ENCODE results near the gene AFG1L.

DNA sequence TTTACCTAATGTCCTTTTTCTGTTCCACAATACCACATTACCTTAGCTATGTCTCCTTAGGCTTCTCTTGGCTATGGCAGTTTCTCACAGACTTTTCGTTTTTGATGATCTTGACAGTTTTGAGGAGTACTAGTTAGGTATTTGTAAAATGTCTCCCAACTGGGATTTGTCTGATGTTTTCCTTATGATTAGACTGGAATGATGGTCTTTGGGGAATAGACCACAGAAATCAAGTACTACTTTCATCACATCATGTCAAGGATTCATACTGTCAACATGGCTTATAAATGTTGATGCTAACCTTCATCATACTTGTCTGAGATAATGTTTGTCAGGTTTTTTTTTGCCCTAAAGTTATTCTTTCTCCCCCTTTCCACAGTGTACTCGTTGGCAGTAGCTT lies 187.7 kb downstream of the AFG1L start:
- TF ChIP-seq, protein P1, sequence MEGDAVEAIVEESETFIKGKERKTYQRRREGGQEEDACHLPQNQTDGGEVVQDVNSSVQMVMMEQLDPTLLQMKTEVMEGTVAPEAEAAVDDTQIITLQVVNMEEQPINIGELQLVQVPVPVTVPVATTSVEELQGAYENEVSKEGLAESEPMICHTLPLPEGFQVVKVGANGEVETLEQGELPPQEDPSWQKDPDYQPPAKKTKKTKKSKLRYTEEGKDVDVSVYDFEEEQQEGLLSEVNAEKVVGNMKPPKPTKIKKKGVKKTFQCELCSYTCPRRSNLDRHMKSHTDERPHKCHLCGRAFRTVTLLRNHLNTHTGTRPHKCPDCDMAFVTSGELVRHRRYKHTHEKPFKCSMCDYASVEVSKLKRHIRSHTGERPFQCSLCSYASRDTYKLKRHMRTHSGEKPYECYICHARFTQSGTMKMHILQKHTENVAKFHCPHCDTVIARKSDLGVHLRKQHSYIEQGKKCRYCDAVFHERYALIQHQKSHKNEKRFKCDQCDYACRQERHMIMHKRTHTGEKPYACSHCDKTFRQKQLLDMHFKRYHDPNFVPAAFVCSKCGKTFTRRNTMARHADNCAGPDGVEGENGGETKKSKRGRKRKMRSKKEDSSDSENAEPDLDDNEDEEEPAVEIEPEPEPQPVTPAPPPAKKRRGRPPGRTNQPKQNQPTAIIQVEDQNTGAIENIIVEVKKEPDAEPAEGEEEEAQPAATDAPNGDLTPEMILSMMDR (IDR thresholded peaks at IDR 0.05) = no peak
- no peak for TF ChIP-seq POLR2A (IDR thresholded peaks at IDR 0.05)
